IMR-90 (cell line): ENCODE results near the gene DKK3. TPM values are rescaled to one million over a fixed set of nuclear protein-coding genes. Genes with fewer than 3 reads are reported as not detected.
A peak's percentile ranks its signal among the peaks of the same experiment; 100 is the strongest.

ENCODE experiments used
- ATAC-seq: fragments of 200-7000 bp; cut with Tn5 transposase; 2 replicates; pipeline ENCODE4 v1.9.1; 2020; ENCODE audit warnings: low read depth, mild to moderate bottlenecking, moderate library complexity
- BruUV-seq: library from RNA; stranded (reverse); fragments of 400-500 nt; replicated peaks from 2 replicates; lab custom pipeline; 2021; lab: Mats Ljungman, UMichigan
- CTCF ChIA-PET: fragments of 300-600 bp; formaldehyde crosslinking; extraction: SDS; loops from one replicate; lab custom pipeline; 2021; ENCODE audit warnings: antibody characterized with exemption; lab: Yijun Ruan, JAX
- POLR2A ChIA-PET: fragments of 300-600 bp; sonication (Branson Sonifier 250); formaldehyde crosslinking; loops from one replicate; lab custom pipeline; 2022; ENCODE audit warnings: antibody characterized with exemption; ENCODE audit not compliant: unreplicated experiment; lab: Charles Lee
- DNase-seq: peaks from one replicate; pipeline ENCODE4 v3.0.0; 2013
- H2AFZ ChIP-seq: replicated peaks from 2 replicates; pipeline ENCODE3; 2013; ENCODE audit warnings: low read length, mild to moderate bottlenecking; ENCODE audit not compliant: poor library complexity
- H2AK5ac ChIP-seq: 2 replicates; pipeline ENCODE4 v1.6.1; 2013; ENCODE audit warnings: low read depth, low read length, inconsistent platforms
- H2AK9ac ChIP-seq: replicated peaks from 2 replicates; pipeline ENCODE3; 2013; ENCODE audit warnings: mild to moderate bottlenecking, low read depth, low read length, moderate library complexity; ENCODE audit not compliant: poor library complexity
- H2BK120ac ChIP-seq: 2 replicates; pipeline ENCODE4 v1.6.1; 2013; ENCODE audit warnings: low read depth, low read length, inconsistent platforms
- H2BK15ac ChIP-seq: 3 replicates; pipeline ENCODE4 v1.6.1; 2013; ENCODE audit warnings: low read depth, low read length, inconsistent platforms
- H2BK20ac ChIP-seq: 2 replicates; pipeline ENCODE4 v1.6.1; 2013; ENCODE audit warnings: low read depth, mild to moderate bottlenecking, inconsistent platforms, low read length, moderate library complexity
- H2BK5ac ChIP-seq: 2 replicates; pipeline ENCODE4 v1.6.1; 2013; ENCODE audit warnings: mild to moderate bottlenecking, low read depth, low read length, inconsistent platforms; ENCODE audit not compliant: poor library complexity, severe bottlenecking
- H3K14ac ChIP-seq: replicated peaks from 2 replicates; pipeline ENCODE4 v1.6.1; 2013; ENCODE audit warnings: low read depth, low read length, inconsistent platforms
- H3K18ac ChIP-seq: 2 replicates; pipeline ENCODE4 v1.6.1; 2013; ENCODE audit warnings: low read depth, low read length, control low read depth
- H3K23ac ChIP-seq: 2 replicates; pipeline ENCODE4 v1.6.1; 2013; ENCODE audit warnings: low read depth, low read length, inconsistent platforms
- H3K27ac ChIP-seq: 2 replicates; pipeline ENCODE4 v1.5.1; 2013; ENCODE audit warnings: mild to moderate bottlenecking, control low read depth, low read length; ENCODE audit not compliant: insufficient read depth
- H3K27me3 ChIP-seq: 2 replicates; pipeline ENCODE4 v1.6.1; 2013; ENCODE audit warnings: low read length; ENCODE audit not compliant: control insufficient read depth, insufficient read depth
- H3K36me3 ChIP-seq: 2 replicates; pipeline ENCODE4 v1.6.1; 2013; ENCODE audit warnings: low read length, mixed read lengths; ENCODE audit not compliant: control insufficient read depth, insufficient read depth
- H3K4ac ChIP-seq: 2 replicates; pipeline ENCODE4 v1.6.1; 2013; ENCODE audit warnings: low read depth, low read length, inconsistent platforms
- H3K4me1 ChIP-seq: 2 replicates; pipeline ENCODE4 v1.6.1; 2013; ENCODE audit warnings: low read length, mixed read lengths; ENCODE audit not compliant: control insufficient read depth, insufficient read depth
- H3K4me2 ChIP-seq: 2 replicates; pipeline ENCODE4 v1.6.1; 2013; ENCODE audit warnings: low read depth, mild to moderate bottlenecking, control low read depth, low read length, moderate library complexity
- H3K4me3 ChIP-seq: 2 replicates; pipeline ENCODE4 v1.5.1; 2013; ENCODE audit warnings: low read depth, mild to moderate bottlenecking, control low read depth, low read length, moderate library complexity; ENCODE audit not compliant: insufficient read depth
- H3K56ac ChIP-seq: 2 replicates; pipeline ENCODE4 v1.6.1; 2013; ENCODE audit warnings: low read length, inconsistent platforms; ENCODE audit not compliant: insufficient read depth; ENCODE audit errors: extremely low read depth
- H3K79me1 ChIP-seq, 2 experiments: 2 replicates each; pipeline ENCODE4 v1.6.1; 2013; ENCODE audit warnings: low read length in 2 of 2, inconsistent platforms in 1 of 2, low read depth in 1 of 2
- H3K9ac ChIP-seq: 2 replicates; pipeline ENCODE4 v1.6.1; 2013; ENCODE audit warnings: low read depth, low read length, control low read depth
- H3K9me1 ChIP-seq: 2 replicates; pipeline ENCODE4 v1.6.1; 2013; ENCODE audit warnings: low read length, inconsistent platforms; ENCODE audit not compliant: insufficient read depth
- H3K9me3 ChIP-seq: 2 replicates; pipeline ENCODE4 v1.6.1; 2013; ENCODE audit warnings: low read length; ENCODE audit not compliant: control insufficient read depth, insufficient read depth
- H4K20me1 ChIP-seq: 2 replicates; pipeline ENCODE4 v1.6.1; 2013; ENCODE audit warnings: low read length, inconsistent platforms; ENCODE audit not compliant: insufficient read depth
- H4K5ac ChIP-seq: 2 replicates; pipeline ENCODE4 v1.6.1; 2013; ENCODE audit warnings: mild to moderate bottlenecking, low read depth, low read length, control low read depth
- H4K8ac ChIP-seq, 2 experiments: 2 replicates each; pipeline ENCODE4 v1.6.1; 2013; ENCODE audit warnings: low read depth in 2 of 2, low read length in 2 of 2, control low read depth in 1 of 2, inconsistent platforms in 1 of 2
- H4K91ac ChIP-seq: 2 replicates; pipeline ENCODE4 v1.6.1; 2013; ENCODE audit warnings: low read depth, low read length, inconsistent platforms; ENCODE audit not compliant: insufficient read depth
- CEBPB ChIP-seq: IDR thresholded peaks from 2 replicates; pipeline ENCODE4 v1.6.1; 2012; ENCODE audit warnings: low read depth, low read length, improper control_type of control experiment
- CHD1 ChIP-seq: IDR thresholded peaks from 2 replicates; pipeline ENCODE4 v1.6.1; 2012; ENCODE audit warnings: low read depth, low read length, improper control_type of control experiment
- CTCF ChIP-seq: conservative IDR thresholded peaks from 2 replicates; pipeline ENCODE4 v1.5.1; 2012; ENCODE audit warnings: mild to moderate bottlenecking, low read depth, low read length, improper control_type of control experiment
- FOS ChIP-seq: fragments of 150-350 bp; IDR thresholded peaks from 2 replicates; pipeline ENCODE4 v1.6.1; 2016; ENCODE audit warnings: low read depth, low read length
- MAZ ChIP-seq: IDR thresholded peaks from 2 replicates; pipeline ENCODE4 v1.6.1; 2012; ENCODE audit warnings: low read depth, mild to moderate bottlenecking, low read length, improper control_type of control experiment, moderate library complexity, borderline replicate concordance
- POLR2A ChIP-seq: IDR thresholded peaks from 2 replicates; pipeline ENCODE4 v1.6.1; 2012; ENCODE audit warnings: mild to moderate bottlenecking, low read depth, low read length
- RAD21 ChIP-seq: IDR thresholded peaks from 2 replicates; pipeline ENCODE4 v1.6.1; 2012; ENCODE audit warnings: low read length, improper control_type of control experiment
- RCOR1 ChIP-seq: IDR thresholded peaks from 2 replicates; pipeline ENCODE4 v1.6.1; 2012; ENCODE audit warnings: mild to moderate bottlenecking, low read length, improper control_type of control experiment; ENCODE audit not compliant: insufficient replicate concordance
- RFX5 ChIP-seq: IDR thresholded peaks from 2 replicates; pipeline ENCODE4 v1.8.0; 2012; ENCODE audit warnings: low read depth, mild to moderate bottlenecking, low read length, moderate library complexity
- SMC3 ChIP-seq: fragments of 150-350 bp; IDR thresholded peaks from 2 replicates; pipeline ENCODE4 v1.6.1; 2016; ENCODE audit warnings: low read depth, mild to moderate bottlenecking, antibody characterized with exemption, low read length, moderate library complexity
- USF2 ChIP-seq: fragments of 150-350 bp; IDR thresholded peaks from 2 replicates; pipeline ENCODE4 v1.6.1; 2017; ENCODE audit warnings: mild to moderate bottlenecking, antibody characterized with exemption, low read length, low read depth
- WGBS, 2 experiments: methylation state at CpG; one replicate each; pipeline versions ENCODE4 v1.1.5 to v1.1.7; 2013; ENCODE audit warnings: missing lambda C conversion rate in 2 of 2; ENCODE audit not compliant: insufficient read length in 1 of 2; ENCODE audit errors: extremely low coverage in 2 of 2; 5-methylcytosine and 5-hydroxymethylcytosine counted together
- dilution Hi-C: fragments of 300-500 bp; cut with HindIII; formaldehyde crosslinking; loops from one replicate; pipeline ENCODE4 v1.14.3; 2018; ENCODE audit warnings: low sequenced_read_pairs; ENCODE audit not compliant: unreplicated experiment
- in situ Hi-C: fragments of 300-500 bp; cut with MboI; formaldehyde crosslinking; loops from 3 replicates; pipeline ENCODE4 v1.14.3; 2019; ENCODE audit warnings: low sequenced_read_pairs, inconsistent platforms, mixed read lengths
- intact Hi-C: fragments of 100-400 bp; cut with micrococcal nuclease; formaldehyde crosslinking; loops from 2 replicates; pipeline ENCODE4 v1.10.0; 2022
- polyA plus RNA-seq, 3 experiments: library from polyadenylated mRNA; depleted of rRNA; stranded (reverse); fragments of >200 nt; gene quantifications; 2 replicates each; pipeline ENCODE4 v1.2.3, GENCODE V29; 2012; ENCODE audit warnings: low replicate concordance in 1 of 3
- total RNA-seq: library from RNA; depleted of rRNA; stranded (reverse); fragments of >200 nt; gene quantifications from 2 replicates; pipeline ENCODE4 v1.2.3, GENCODE V29; 2012

The DKK3 gene
- total and polyA plus RNA-seq, 2 of the 4 experiments (the other 2 are of a cell fraction) = 453 to 964 TPM

DNA sequence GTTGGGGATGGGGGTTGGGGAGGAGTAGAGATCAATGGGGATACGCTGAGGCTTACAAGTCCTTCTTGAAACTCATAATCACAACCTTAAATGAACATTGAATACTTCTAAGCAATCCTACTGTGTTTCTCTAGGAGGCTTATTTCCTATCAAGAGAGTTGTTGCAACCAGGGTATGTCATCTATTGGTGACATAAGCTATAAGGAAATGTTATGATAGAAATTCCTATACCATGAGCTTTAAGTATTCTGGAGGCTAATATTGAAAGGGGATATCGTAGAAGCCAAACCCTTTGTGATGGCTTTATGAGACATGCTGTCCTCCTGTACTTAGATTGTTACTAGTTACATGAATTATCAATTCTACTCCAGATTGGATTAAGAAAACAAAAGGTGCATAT is 72.9 kb downstream of the DKK3 start:
- DNase-seq (peak; percentile 24), ATAC-seq (no peak)
- Histone ChIP-seq H3K56ac (no peak overlapping the region), H2AFZ (no peak overlapping the region), H4K20me1 (no peaks in the 10 kb centered on the region), H4K5ac (no peak overlapping the region), H2BK120ac (no peak overlapping the region), H3K79me1 (peaks cover 13 to 23% of the 10 kb centered on the region in 2 experiments), H3K4me1 (peaks cover 3% of the 10 kb centered on the region), H4K8ac (no peak overlapping the region), H2BK15ac (no peak overlapping the region), H3K27ac (no peak overlapping the region), H3K27me3 (no peaks in the 10 kb centered on the region), H2BK20ac (no peak overlapping the region), H3K9me1 (peaks cover 6% of the 10 kb centered on the region), H2BK5ac (no peak overlapping the region), H4K91ac (no peak overlapping the region), H3K18ac (no peak overlapping the region), H3K9ac (no peak overlapping the region), H3K4me2 (no peak overlapping the region), H3K4ac (no peak overlapping the region), H2AK9ac (no peak overlapping the region), H3K14ac (no peak overlapping the region), H3K9me3 (no peaks in the 10 kb centered on the region), H3K4me3 (no peak overlapping the region), H2AK5ac (no peak overlapping the region), H3K23ac (no peak overlapping the region), H3K36me3 (peaks cover 11% of the 10 kb centered on the region)
- CTCF ChIA-PET = interaction anchor here (0.7 to 0.9 kb wide), 2 partner anchors 28 to 108 kb away, joined by 3 read pairs; no protein-coding TSS in a partner anchor
- BruUV-seq = no TSS peak
- in situ Hi-C loops = loop anchor here (10.0 kb wide), 1 partner anchor 109 kb away; no protein-coding TSS in a partner anchor
- no CpG with 5 or more reads among the region's 2 CpGs for WGBS, 2 experiments
- intact Hi-C loops = no loop called here
- dilution Hi-C loops = no loop called here
- TF ChIP-seq SMC3 (no peak), CTCF (no peak), FOS (no peak), RFX5 (no peak), USF2 (no peak), RAD21 (no peak), CHD1 (no peak), RCOR1 (no peak), POLR2A (no peak), CEBPB (no peak), MAZ (no peak)
- POLR2A ChIA-PET = no interaction called here
